ENCODE data around the gene KANSL2. TPM values are rescaled to one million over a fixed set of nuclear protein-coding genes. Genes with fewer than 3 reads are reported as not detected.

KANSL2 gene
- total and polyA plus RNA-seq, 2 experiments from 2014 or later = 29.3 to 92.5 TPM

GRCh38 chr12:48691826-48692487, 9.9 kb upstream of the KANSL2 start (continued):
- no peak for TF ChIP-seq CREB1 (CRISPR knock-in tag; IDR thresholded peaks at IDR 0.05; ENCODE audit: low read depth)
- TF ChIP-seq REST (IDR thresholded peaks at IDR 0.05; ENCODE audit: unreplicated experiment) = no peak
- no peak for TF ChIP-seq CTCF (conservative IDR thresholded peaks at IDR 0.05; ENCODE audit: low read depth in 2 of 2)

GRCh38 chr12:48690990-48691389, 9.0 kb upstream of the KANSL2 start:
- Histone ChIP-seq H3K9me2 (ENCODE audit: insufficient read depth) (no peaks in the 10 kb centered on the region), H3K79me2 (replicated peaks; ENCODE audit: insufficient read depth) (peaks cover 22% of the 10 kb centered on the region), H3K36me3 (ENCODE audit: insufficient read depth) (peaks cover 35% of the 10 kb centered on the region), H3K27ac (ENCODE audit: low read depth) (no peak overlapping the region), H4K20me1 (replicated peaks; ENCODE audit: insufficient read depth) (peaks cover 14% of the 10 kb centered on the region), H3F3A (replicated peaks; ENCODE audit: low read depth) (no peaks in the 10 kb centered on the region), H3K4me3 (no peak overlapping the region), H3K27me3 (ENCODE audit: insufficient read depth) (no peaks in the 10 kb centered on the region), H2AFZ (no peak overlapping the region), H3K4me2 (no peak overlapping the region), H3K4me1 (ENCODE audit: insufficient read depth) (no peaks in the 10 kb centered on the region)
- Mint-ChIP-seq H3K4me3 (no peak overlapping the region), H3K9me3 (no peaks in the 10 kb centered on the region), H3K27ac (no peak overlapping the region), H3K4me1 (no peaks in the 10 kb centered on the region), H3K36me3 (ENCODE audit: low read depth) (peaks cover 55% of the 10 kb centered on the region), H3K27me3 (ENCODE audit: insufficient read depth, low read depth, poor library complexity) (peaks cover 2% of the 10 kb centered on the region)
- no peak for ATAC-seq
- no peak for DNase-seq (ENCODE audit: low spot score)
- TF ChIP-seq JUNB (IDR thresholded peaks at IDR 0.05; ENCODE audit: unreplicated experiment) (no peak), CTCF (conservative IDR thresholded peaks at IDR 0.05; ENCODE audit: low read depth in 2 of 2) (no peak), ZNF462 (CRISPR knock-in tag; IDR thresholded peaks at IDR 0.05) (no peak), ZNF114 (CRISPR knock-in tag; IDR thresholded peaks at IDR 0.05) (no peak), ZNF331 (CRISPR knock-in tag; IDR thresholded peaks at IDR 0.05; ENCODE audit: low read depth) (no peak), STAT1 (IDR thresholded peaks at IDR 0.05; ENCODE audit: unreplicated experiment) (no peak), POLR2AphosphoS5 (IDR thresholded peaks at IDR 0.05; ENCODE audit: low read depth) (no peak)
